Stimulated activated CD4-positive, alpha-beta T cell treated with anti-CD3 and anti-CD28 coated beads, Interleukin-1b, Interleukin-23, amount 100 ng/mL, for 1 hour (primary cell): ENCODE results near the gene SSUH2.

Source experiments
- DNase-seq, 2 donors: peaks; one replicate each; pipeline ENCODE4 v3.0.0-alpha.2; 2020; ENCODE audit warnings: low read depth in 2 of 2

Gene SSUH2

GRCh38 chr3:8640223-8640622 is 4.4 kb downstream of the SSUH2 start:
- DNase-seq, result no peak

- no peak for DNase-seq
Measured at GRCh38 chr3:8639659-8640000, 5.0 kb downstream of the SSUH2 start.

GRCh38 chr3:8638994-8639658 is 5.5 kb downstream of the SSUH2 start:
- DNase-seq, result no peak

- no peak for DNase-seq
Measured at GRCh38 chr3:8637348-8637747, 7.2 kb downstream of the SSUH2 start.

- DNase-seq, result no peak
Measured at GRCh38 chr3:8635631-8636030, 9.0 kb downstream of the SSUH2 start.

- no peak for DNase-seq
Measured at GRCh38 chr3:8635125-8635524, 9.5 kb downstream of the SSUH2 start.

- no peak for DNase-seq
Measured at GRCh38 chr3:8632402-8633237, 12.0 kb downstream of the SSUH2 start.

- no peak for DNase-seq
Measured at GRCh38 chr3:8631661-8632060, 12.9 kb downstream of the SSUH2 start.

- DNase-seq, result peak in 1 of 2 donors; percentile 22
Measured at GRCh38 chr3:8629151-8630021, 15.2 kb downstream of the SSUH2 start.

- DNase-seq, result no peak
Measured at GRCh38 chr3:8627949-8628348, 16.6 kb downstream of the SSUH2 start.

- DNase-seq, result no peak
Measured at GRCh38 chr3:8627201-8627940, 17.2 kb downstream of the SSUH2 start.

- DNase-seq, result no peak
Measured at GRCh38 chr3:8625991-8626390, 18.6 kb downstream of the SSUH2 start.

GRCh38 chr3:8624612-8625011 is 20.0 kb downstream of the SSUH2 start:
- no peak for DNase-seq

GRCh38 chr3:8623741-8624140 is 20.9 kb downstream of the SSUH2 start:
- no peak for DNase-seq

- no peak for DNase-seq
Measured at GRCh38 chr3:8622873-8623691, 21.5 kb downstream of the SSUH2 start.

- DNase-seq, result no peak
Measured at GRCh38 chr3:8621872-8622271, 22.7 kb downstream of the SSUH2 start.

GRCh38 chr3:8621141-8621540 is 23.5 kb downstream of the SSUH2 start:
- no peak for DNase-seq

GRCh38 chr3:8619548-8619947 is 25.1 kb downstream of the SSUH2 start:
- no peak for DNase-seq

GRCh38 chr3:8618950-8619349 is 25.6 kb downstream of the SSUH2 start:
- DNase-seq, result no peak

- no peak for DNase-seq
Measured at GRCh38 chr3:8617921-8618320, 26.7 kb downstream of the SSUH2 start.

GRCh38 chr3:8610951-8611350 is 33.6 kb downstream of the SSUH2 start:
- DNase-seq, result no peak
